Esophagus squamous epithelium (tissue), 5 donors: ENCODE measurements around the gene MORN1. TPM values are rescaled to one million over a fixed set of nuclear protein-coding genes. Genes with fewer than 3 reads are reported as not detected.

ENCODE experiments used
- DNase-seq: peaks from one replicate; lab custom pipeline; 2025; lab: John Stamatoyannopoulos, UW
- H3K27ac ChIP-seq, 4 donors: fragments of 200-600 bp; sonication (generic); one replicate each; pipeline ENCODE4 v1.5.1; 2016 to 2019; ENCODE audit warnings: mild to moderate bottlenecking in 1 of 4
- H3K27me3 ChIP-seq, 4 donors: fragments of 200-600 bp; sonication (generic); 1 replicate in 3 of 4; 2 replicates in 1 of 4; pipeline versions ENCODE4 v1.5.1 to v1.6.0; 2017 to 2021; ENCODE audit warnings: antibody characterized with exemption in 1 of 4
- H3K36me3 ChIP-seq, 3 donors: fragments of 200-600 bp; sonication (generic); one replicate each; pipeline ENCODE4 v1.5.1; 2016 to 2019
- H3K4me1 ChIP-seq, 3 donors: fragments of 200-600 bp; sonication (generic); one replicate each; pipeline ENCODE4 v1.5.1; 2017 to 2019
- H3K4me3 ChIP-seq, 4 donors: fragments of 200-600 bp; sonication (generic); 1 replicate in 3 of 4; 2 replicates in 1 of 4; pipeline ENCODE4 v1.5.1; 2016 to 2019; ENCODE audit warnings: mild to moderate bottlenecking in 2 of 4, moderate library complexity in 1 of 4
- H3K9me3 ChIP-seq, 3 donors: fragments of 200-600 bp; sonication (generic); one replicate each; pipeline ENCODE4 v1.5.1; 2016 to 2019
- CTCF ChIP-seq, 6 experiments: fragments of 450-650 bp in 4 of 6; fragments of 200-600 bp in 2 of 6; sonication (generic) in 2 of 6; IDR thresholded peaks; one replicate each; pipeline ENCODE4 v1.5.1; 2016 to 2019; ENCODE audit warnings: antibody characterized with exemption in 6 of 6, mild to moderate bottlenecking in 4 of 6, moderate library complexity in 4 of 6
- POLR2A ChIP-seq, 4 donors: fragments of 450-650 bp; IDR thresholded peaks; one replicate each; pipeline ENCODE4 v1.6.1; 2017; ENCODE audit warnings: antibody characterized with exemption in 4 of 4, mild to moderate bottlenecking in 4 of 4, moderate library complexity in 3 of 4
- WGBS, 2 donors: methylation state at CpG; one replicate each; pipeline ENCODE4 v1.1.5; 2018; 5-methylcytosine and 5-hydroxymethylcytosine counted together
- intact Hi-C: fragments of 100-400 bp; cut with DNase I; formaldehyde crosslinking; loops from one replicate; pipeline ENCODE4 v1.15.0; 2022
- total RNA-seq, 4 donors: library from RNA; depleted of rRNA; stranded (reverse); fragments of >200 nt; gene quantifications; one replicate each; pipeline ENCODE4 v1.1.0, GENCODE V29; 2016
- donor health status: DM: yes; HTN: yes; CAD: no.

The MORN1 gene
- total RNA-seq, 4 donors from 2014 or later: 6.7 to 10.8 (median 7.0) TPM

- Histone ChIP-seq H3K4me3 (no peak overlapping the region), H3K27me3 (no peaks in the 10 kb centered on the region), H3K27ac (no peak overlapping the region), H3K4me1 (peaks cover 0 to 13% (median 5%) of the 10 kb centered on the region in 3 donors), H3K9me3 (no peaks in the 10 kb centered on the region), H3K36me3 (no peaks in the 10 kb centered on the region)
- intact Hi-C loops: no loop called here
- DNase-seq: no peak
- 92 to 94% methylated on average over 7 to 8 of the region's 20 CpGs for WGBS, 2 donors
- TF ChIP-seq POLR2A (IDR thresholded peaks at IDR 0.05): no peak
- no peak for TF ChIP-seq CTCF (IDR thresholded peaks at IDR 0.05)
Measured at GRCh38 chr1:2373551-2374251, 17.7 kb downstream of the MORN1 start.

GRCh38 chr1:2372551-2373490 is 18.5 kb downstream of the MORN1 start:
- no peak for DNase-seq
- intact Hi-C loops: no loop called here
- Histone ChIP-seq H3K4me3 (no peak overlapping the region), H3K27me3 (no peaks in the 10 kb centered on the region), H3K27ac (no peak overlapping the region), H3K4me1 (peaks cover 0 to 13% (median 5%) of the 10 kb centered on the region in 3 donors), H3K9me3 (no peaks in the 10 kb centered on the region), H3K36me3 (no peaks in the 10 kb centered on the region)
- no peak for TF ChIP-seq CTCF (IDR thresholded peaks at IDR 0.05)
- TF ChIP-seq POLR2A (IDR thresholded peaks at IDR 0.05): no peak
- WGBS, 2 donors: 80 to 92% methylated on average over 4 to 5 of the region's 36 CpGs

- no peaks in the 10 kb centered on the region for H3K36me3 ChIP-seq
- no peak overlapping the region for H3K27ac ChIP-seq
- no peak overlapping the region for H3K4me3 ChIP-seq
- H3K9me3 ChIP-seq: peaks cover 0 to 7% (median 0%) of the 10 kb centered on the region in 3 donors
- no peak for DNase-seq
- no peak for TF ChIP-seq CTCF (IDR thresholded peaks at IDR 0.05)
- no peak for TF ChIP-seq POLR2A (IDR thresholded peaks at IDR 0.05)
- intact Hi-C loops: no loop called here
- WGBS, 2 donors: 86 to 88% methylated on average over 7 to 8 of the region's 8 CpGs
- H3K4me1 ChIP-seq: peaks cover 0 to 13% (median 5%) of the 10 kb centered on the region in 3 donors
- no peaks in the 10 kb centered on the region for H3K27me3 ChIP-seq
Measured at GRCh38 chr1:2368053-2368744, 23.2 kb downstream of the MORN1 start.

- intact Hi-C loops: no loop called here
- Histone ChIP-seq H3K27ac (no peak overlapping the region), H3K4me3 (no peak overlapping the region), H3K4me1 (no peaks in the 10 kb centered on the region), H3K36me3 (no peaks in the 10 kb centered on the region), H3K27me3 (no peaks in the 10 kb centered on the region), H3K9me3 (peaks cover 0 to 9% (median 0%) of the 10 kb centered on the region in 3 donors)
- WGBS, 2 donors: 96 to 98% methylated on average over 2 of the region's 2 CpGs
- TF ChIP-seq POLR2A (IDR thresholded peaks at IDR 0.05): no peak
- no peak for TF ChIP-seq CTCF (IDR thresholded peaks at IDR 0.05)
- DNase-seq: no peak
Measured at GRCh38 chr1:2363847-2364513, 27.4 kb downstream of the MORN1 start.
